ENCODE measurements around the gene PTPMT1.

The PTPMT1 gene

DNA sequence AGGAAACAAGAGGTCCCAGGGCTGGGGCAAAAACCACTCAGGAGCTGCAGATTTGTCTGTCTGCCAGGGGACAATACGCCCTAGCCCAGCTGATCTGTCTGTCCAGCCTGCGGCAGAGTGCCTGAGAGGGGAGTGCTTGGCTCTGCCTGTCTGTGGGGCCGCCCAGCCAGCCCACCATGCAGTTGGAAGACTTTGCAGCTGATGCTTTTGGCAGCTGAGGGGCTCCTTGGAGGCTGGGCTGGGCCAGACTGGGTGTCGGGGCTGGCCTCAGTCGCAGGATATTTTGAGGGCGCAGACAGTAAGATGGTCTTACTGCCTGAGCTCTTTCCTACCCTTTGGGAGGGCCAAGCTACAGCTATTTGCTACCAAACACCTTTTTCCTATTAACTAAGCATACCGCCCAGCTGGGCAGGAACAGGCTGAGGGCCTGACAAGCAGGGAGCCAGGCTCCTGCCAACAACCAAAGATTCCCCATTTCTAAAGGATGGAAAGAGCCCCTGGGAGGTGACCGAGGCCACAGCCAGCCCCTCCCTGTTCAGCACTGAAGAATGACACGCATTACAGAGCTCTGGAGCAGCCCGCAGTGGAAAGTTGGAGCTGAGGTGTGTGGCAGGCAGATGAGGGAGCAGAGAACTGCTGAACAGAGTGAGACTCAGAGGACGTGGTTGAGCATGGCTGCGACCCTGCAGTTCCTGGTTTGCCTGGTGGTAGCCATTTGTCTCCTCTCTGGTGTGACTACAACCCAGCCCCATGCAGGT lies 20.9 kb downstream of the PTPMT1 start, which contains the start of gene FAM180B:
FAM180B (plus strand) TSS at position 581 of the 758 bp plus-strand sequence; CDS start at position 672, 91 bp downstream.
- no peak for DNase-seq

- DNase-seq = no peak
These were observed 21.8 kb downstream of the PTPMT1 start for GRCh38 chr11:47587039-47587716.

GRCh38 chr11:47587723-47588326 lies 22.4 kb downstream of the PTPMT1 start:
- DNase-seq = no peak

GRCh38 chr11:47589118-47589517 lies 23.7 kb downstream of the PTPMT1 start:
- DNase-seq = no peak

DNA sequence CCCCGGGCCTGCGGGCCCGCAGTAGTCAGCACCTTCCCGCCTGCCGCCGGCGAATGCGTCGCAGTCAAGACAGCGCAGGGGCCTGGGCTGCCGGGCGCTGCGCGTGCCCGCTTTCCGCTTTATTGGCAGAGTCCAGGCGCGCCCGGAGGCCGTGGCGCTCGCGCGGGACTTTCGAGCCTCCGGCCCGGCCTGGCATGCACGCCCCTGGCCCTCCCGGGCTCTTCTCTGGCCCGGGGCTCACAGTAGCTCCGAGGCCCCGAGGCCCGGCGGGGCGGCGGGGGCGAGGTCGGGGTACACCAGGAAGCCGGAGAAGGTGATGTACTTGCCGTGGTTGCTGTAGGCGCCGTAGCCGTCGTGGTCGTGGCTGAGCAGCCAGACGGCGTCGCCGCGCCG lies 24.2 kb downstream of the PTPMT1 start:
- DNase-seq = no peak

- DNase-seq = no peak
These were observed 24.8 kb downstream of the PTPMT1 start for GRCh38 chr11:47589977-47590861.

DNA sequence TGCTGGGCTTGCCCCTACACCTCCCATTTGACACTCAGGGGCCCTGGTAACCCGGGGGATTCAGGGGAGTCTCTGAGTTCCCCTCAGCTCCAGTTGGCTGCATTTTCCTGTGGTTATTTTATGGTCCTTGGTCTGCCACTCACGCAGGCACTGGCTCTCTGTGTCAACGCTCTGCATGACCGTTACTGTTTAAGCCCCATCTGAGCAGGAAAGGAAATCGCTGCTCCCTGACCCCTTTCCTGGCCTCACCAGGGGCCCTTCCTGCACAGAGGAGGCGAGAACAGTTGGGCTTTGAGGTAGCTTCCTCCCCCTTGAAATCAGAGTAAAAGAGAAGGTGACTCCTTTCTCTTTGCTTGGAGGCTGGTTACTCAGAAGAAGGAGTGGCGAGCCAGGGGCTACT lies 26.4 kb downstream of the PTPMT1 start:
- no peak for DNase-seq

GRCh38 chr11:47592251-47592650 lies 26.9 kb downstream of the PTPMT1 start:
- no peak for DNase-seq

DNA sequence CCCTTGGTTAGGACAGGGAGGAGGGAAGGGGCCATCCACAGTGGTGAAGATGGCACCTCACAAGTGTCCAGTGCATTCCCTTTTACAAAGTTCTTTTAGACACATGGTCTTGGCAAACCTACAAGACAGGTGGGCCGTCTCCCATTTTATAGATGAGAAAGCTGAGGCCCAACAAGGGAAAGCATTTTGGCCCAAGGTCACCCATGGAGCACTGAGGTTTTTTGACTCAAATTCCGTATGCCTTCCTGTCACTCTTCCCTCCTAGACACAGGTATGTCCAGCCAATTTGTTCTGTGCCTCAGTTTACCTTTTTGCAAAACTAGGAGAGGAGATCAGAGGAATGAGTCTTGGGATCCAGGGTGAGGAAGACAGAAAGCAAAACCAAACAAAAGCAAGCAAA lies 27.6 kb downstream of the PTPMT1 start:
- DNase-seq = no peak

- no peak for DNase-seq
These were observed 28.1 kb downstream of the PTPMT1 start for GRCh38 chr11:47593492-47593933.

DNA sequence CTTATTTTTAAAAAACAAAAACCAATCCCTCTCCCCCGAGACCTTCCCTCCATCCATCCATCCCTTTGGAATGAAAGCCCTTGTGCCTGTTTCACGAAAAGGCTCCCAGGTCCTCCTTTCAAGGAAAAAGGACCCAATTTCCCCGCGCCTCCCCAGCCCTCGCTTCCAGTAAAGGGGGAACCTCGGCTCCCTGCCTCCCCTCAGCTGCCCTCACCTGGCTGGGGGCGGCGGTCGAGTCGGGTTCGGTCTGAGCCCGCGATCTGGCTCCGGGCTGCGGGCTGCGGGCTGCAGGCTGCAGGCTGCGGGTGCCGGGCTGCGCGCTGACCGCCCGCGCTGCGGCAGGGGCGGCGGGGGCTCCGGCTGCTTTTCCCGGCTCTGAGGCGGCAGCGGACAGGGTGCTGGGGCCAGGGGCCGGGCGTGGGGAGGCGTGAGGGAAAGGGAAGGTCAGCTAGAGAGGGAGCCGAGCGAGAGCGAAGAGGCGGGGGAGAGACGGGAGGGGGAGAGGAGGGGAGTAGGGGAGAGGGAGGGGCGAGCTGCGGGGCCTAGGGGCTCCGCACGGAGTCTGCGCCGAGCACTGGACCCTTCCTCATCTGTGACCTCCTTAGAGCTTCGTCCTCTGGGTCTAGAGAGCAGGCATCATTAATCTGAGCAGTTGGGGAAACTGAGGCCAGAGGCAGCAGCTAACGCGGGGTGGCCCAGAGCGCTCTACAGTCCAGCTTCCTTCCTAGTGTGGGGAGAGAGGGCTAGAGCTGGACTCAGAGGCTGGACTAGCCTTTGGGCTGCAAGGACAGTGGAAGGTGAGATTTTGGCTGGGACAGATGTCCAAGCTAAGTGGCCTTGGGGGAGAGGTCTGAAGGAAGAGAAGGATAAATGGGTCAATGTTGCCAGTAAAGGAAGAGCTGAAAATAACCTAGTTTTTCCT lies 28.8 kb downstream of the PTPMT1 start, which contains the start of gene C1QTNF4:
C1QTNF4 (minus strand) TSS at position 478 of the 922 bp plus-strand sequence. CDS start 3,601 bp downstream, outside the sequence.
- no peak for DNase-seq

GRCh38 chr11:47595029-47595428 lies 29.6 kb downstream of the PTPMT1 start:
- DNase-seq = no peak

- no peak for DNase-seq
These were observed 30.6 kb downstream of the PTPMT1 start for GRCh38 chr11:47595967-47596366.

GRCh38 chr11:47599902-47600301 lies 34.5 kb downstream of the PTPMT1 start:
- DNase-seq = no peak

GRCh38 chr11:47603295-47603694 lies 37.9 kb downstream of the PTPMT1 start:
- DNase-seq = no peak

GRCh38 chr11:47605921-47606320 lies 40.5 kb downstream of the PTPMT1 start:
- no peak for DNase-seq

GRCh38 chr11:47606731-47607130 lies 41.3 kb downstream of the PTPMT1 start:
- DNase-seq = no peak

DNA sequence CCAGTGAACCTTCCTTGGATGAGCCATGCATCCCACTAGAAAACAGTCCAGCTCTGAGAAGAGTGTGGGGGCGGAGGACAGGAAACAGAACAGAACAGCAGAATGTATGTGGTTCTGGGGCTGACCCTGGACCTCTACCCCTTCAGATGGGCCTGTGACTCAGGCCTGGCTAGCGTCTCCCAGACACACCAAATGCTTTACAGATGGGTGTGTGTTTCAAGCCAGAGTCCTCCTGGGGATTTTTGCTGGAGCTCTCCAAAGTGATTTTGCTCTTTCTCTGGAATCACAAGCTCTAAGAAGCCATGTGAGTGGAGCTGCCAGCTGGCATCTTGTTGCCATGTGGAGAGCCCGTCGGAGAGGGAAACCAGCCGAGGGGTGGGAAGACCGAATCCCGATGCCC lies 42.0 kb downstream of the PTPMT1 start:
- no peak for DNase-seq

- no peak for DNase-seq
These were observed 44.3 kb downstream of the PTPMT1 start for GRCh38 chr11:47609675-47610074.

- DNase-seq = no peak
These were observed 46.0 kb downstream of the PTPMT1 start for GRCh38 chr11:47611348-47611794.

GRCh38 chr11:47615249-47615648 lies 49.9 kb downstream of the PTPMT1 start:
- no peak for DNase-seq

All from effector CD8-positive, alpha-beta T cell (primary cell).